ENCODE data around the gene NRXN3. TPM values are rescaled to one million over a fixed set of nuclear protein-coding genes. Genes with fewer than 3 reads are reported as not detected.

The NRXN3 gene
- polyA plus RNA-seq, 1 donor (not counting 4 experiments of a cell fraction or from before 2014, with no cell fraction given), result 0.89 TPM

DNA sequence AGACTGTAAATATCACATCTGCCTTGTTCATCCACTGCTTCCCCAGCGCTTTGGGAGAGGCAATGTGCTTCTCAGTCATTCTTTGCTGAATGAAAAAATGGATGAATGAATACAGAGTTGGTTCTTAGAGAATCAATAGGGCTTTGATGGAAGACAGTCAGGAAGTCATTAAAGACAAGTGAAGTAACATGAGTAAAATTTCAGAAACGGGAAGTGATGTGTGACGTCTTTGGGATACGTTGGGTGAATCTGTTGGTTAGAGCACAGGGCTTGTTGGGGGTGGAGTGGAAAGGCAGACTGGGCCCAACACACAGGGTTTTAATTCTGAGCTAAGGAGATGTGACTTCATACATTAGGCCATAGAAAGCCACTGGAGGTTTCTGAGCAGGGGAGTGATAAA, 39.0 kb upstream of the NRXN3 start:
- dilution Hi-C loops (cut with MboI; ENCODE audit: extremely low pct_ligation_motif_present, low sequenced_read_pairs), result no loop called here
- H2AFZ ChIP-seq (ENCODE audit: control insufficient read depth, low read length), result no peak overlapping the region
- H3K4me3 ChIP-seq (ENCODE audit: control insufficient read depth in 2 of 3, extremely low read depth in 1 of 3, insufficient read depth in 2 of 3, low read depth in 1 of 3, low read length in 3 of 3), result no peak overlapping the region
- no peaks in the 10 kb centered on the region for H3K9me1 ChIP-seq (ENCODE audit: control insufficient read depth, extremely low read depth, insufficient read depth, low read length)
- H3K4me1 ChIP-seq (ENCODE audit: control insufficient read depth, extremely low read depth, insufficient read depth, low read length), result peaks cover 18% of the 10 kb centered on the region
- no peak for TF ChIP-seq EZH2 (IDR thresholded peaks at IDR 0.05; ENCODE audit: low read length)
- TF ChIP-seq CTCF (optimal IDR thresholded peaks at IDR 0.05 in 1 of 3, IDR thresholded peaks at IDR 0.05 in 1 of 3, conservative IDR thresholded peaks at IDR 0.05 in 1 of 3; ENCODE audit: extremely low read depth in 1 of 3, insufficient read depth in 2 of 3, low read length in 3 of 3), result no peak
- no peaks in the 10 kb centered on the region for H3K79me2 ChIP-seq (ENCODE audit: control insufficient read depth, insufficient read depth, low read length)
- H4K20me1 ChIP-seq (ENCODE audit: control insufficient read depth, extremely low read depth, insufficient read depth, low read length), result no peaks in the 10 kb centered on the region
- H3K36me3 ChIP-seq (ENCODE audit: control insufficient read depth in 2 of 2, extremely low read depth in 1 of 2, insufficient read depth in 2 of 2, low read length in 2 of 2), result no peaks in the 10 kb centered on the region
- no peak overlapping the region for H3K4me2 ChIP-seq (ENCODE audit: control insufficient read depth, extremely low read depth, insufficient read depth, low read depth, low read length)
- no peak overlapping the region for H3K9ac ChIP-seq (ENCODE audit: control insufficient read depth, extremely low read depth, insufficient read depth, low read length)
- no peaks in the 10 kb centered on the region for H3K9me3 ChIP-seq (ENCODE audit: control insufficient read depth, low read depth, low read length)
- no peak overlapping the region for H3K27ac ChIP-seq (ENCODE audit: control insufficient read depth, insufficient read depth, low read length)
- FAIRE-seq (no peak), DNase-seq (ENCODE audit: low read depth, low spot score) (no peak)
- no peaks in the 10 kb centered on the region for H3K27me3 ChIP-seq (ENCODE audit: control insufficient read depth, extremely low read depth, insufficient read depth, low read length)

GRCh38 chr14:78131616-78132015, 38.6 kb upstream of the NRXN3 start:
- Histone ChIP-seq H3K4me1 (ENCODE audit: control insufficient read depth, extremely low read depth, insufficient read depth, low read length) (peaks cover 22% of the 10 kb centered on the region), H3K79me2 (ENCODE audit: control insufficient read depth, insufficient read depth, low read length) (no peaks in the 10 kb centered on the region), H3K9me1 (ENCODE audit: control insufficient read depth, extremely low read depth, insufficient read depth, low read length) (no peaks in the 10 kb centered on the region), H3K4me2 (ENCODE audit: control insufficient read depth, extremely low read depth, insufficient read depth, low read depth, low read length) (no peak overlapping the region), H4K20me1 (ENCODE audit: control insufficient read depth, extremely low read depth, insufficient read depth, low read length) (no peaks in the 10 kb centered on the region), H3K27ac (ENCODE audit: control insufficient read depth, insufficient read depth, low read length) (no peak overlapping the region), H3K36me3 (ENCODE audit: control insufficient read depth in 2 of 2, extremely low read depth in 1 of 2, insufficient read depth in 2 of 2, low read length in 2 of 2) (no peaks in the 10 kb centered on the region), H3K9ac (ENCODE audit: control insufficient read depth, extremely low read depth, insufficient read depth, low read length) (no peak overlapping the region), H3K27me3 (ENCODE audit: control insufficient read depth, extremely low read depth, insufficient read depth, low read length) (no peaks in the 10 kb centered on the region), H3K4me3 (ENCODE audit: control insufficient read depth in 2 of 3, extremely low read depth in 1 of 3, insufficient read depth in 2 of 3, low read depth in 1 of 3, low read length in 3 of 3) (no peak overlapping the region), H2AFZ (ENCODE audit: control insufficient read depth, low read length) (no peak overlapping the region), H3K9me3 (ENCODE audit: control insufficient read depth, low read depth, low read length) (no peaks in the 10 kb centered on the region)
- TF ChIP-seq CTCF (optimal IDR thresholded peaks at IDR 0.05 in 1 of 3, IDR thresholded peaks at IDR 0.05 in 1 of 3, conservative IDR thresholded peaks at IDR 0.05 in 1 of 3; ENCODE audit: extremely low read depth in 1 of 3, insufficient read depth in 2 of 3, low read length in 3 of 3) (no peak), EZH2 (IDR thresholded peaks at IDR 0.05; ENCODE audit: low read length) (no peak)
- DNase-seq (ENCODE audit: low read depth, low spot score) (no peak), FAIRE-seq (no peak)
- dilution Hi-C loops (cut with MboI; ENCODE audit: extremely low pct_ligation_motif_present, low sequenced_read_pairs), result no loop called here
